Measurements from ENCODE around the gene LACC1. TPM values are rescaled to one million over a fixed set of nuclear protein-coding genes. Genes with fewer than 3 reads are reported as not detected.

LACC1 gene
- total and polyA plus RNA-seq, 10 of the 15 experiments (the other 5 are each of a cell fraction or from before 2014, with no cell fraction given), result 0.03 to 3.7 (median 3.0) TPM

DNA sequence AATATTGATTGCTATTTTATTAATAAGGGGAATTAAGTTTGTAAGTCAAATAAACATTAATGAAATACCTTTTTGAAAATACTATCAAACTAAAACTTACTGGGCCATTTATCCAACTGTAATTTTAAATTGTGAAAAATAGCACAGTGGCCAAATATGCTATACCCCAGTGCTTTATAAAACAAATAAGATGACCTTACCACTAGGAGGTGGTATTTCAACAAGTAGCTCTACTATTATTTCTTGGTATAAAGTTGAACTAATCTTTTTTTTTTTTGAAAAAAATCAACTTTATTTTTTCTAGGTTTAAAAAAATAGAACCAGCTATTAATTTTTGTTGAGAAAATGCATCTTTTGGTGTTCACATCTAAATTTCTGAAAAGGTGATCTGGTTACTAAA lies 14.7 kb downstream of the LACC1 start:
- RAD21 ChIA-PET (ENCODE audit: unreplicated experiment), result no interaction called here
- ATAC-seq, result no peak
- CTCF ChIA-PET, result no interaction called here
- no peak for TF ChIP-seq POLR2A (IDR thresholded peaks at IDR 0.05; ENCODE audit: low read depth, low read length)
- TF ChIP-seq ZNF207 (IDR thresholded peaks at IDR 0.05; ENCODE audit: borderline replicate concordance), result no peak
- TF ChIP-seq, protein P1, sequence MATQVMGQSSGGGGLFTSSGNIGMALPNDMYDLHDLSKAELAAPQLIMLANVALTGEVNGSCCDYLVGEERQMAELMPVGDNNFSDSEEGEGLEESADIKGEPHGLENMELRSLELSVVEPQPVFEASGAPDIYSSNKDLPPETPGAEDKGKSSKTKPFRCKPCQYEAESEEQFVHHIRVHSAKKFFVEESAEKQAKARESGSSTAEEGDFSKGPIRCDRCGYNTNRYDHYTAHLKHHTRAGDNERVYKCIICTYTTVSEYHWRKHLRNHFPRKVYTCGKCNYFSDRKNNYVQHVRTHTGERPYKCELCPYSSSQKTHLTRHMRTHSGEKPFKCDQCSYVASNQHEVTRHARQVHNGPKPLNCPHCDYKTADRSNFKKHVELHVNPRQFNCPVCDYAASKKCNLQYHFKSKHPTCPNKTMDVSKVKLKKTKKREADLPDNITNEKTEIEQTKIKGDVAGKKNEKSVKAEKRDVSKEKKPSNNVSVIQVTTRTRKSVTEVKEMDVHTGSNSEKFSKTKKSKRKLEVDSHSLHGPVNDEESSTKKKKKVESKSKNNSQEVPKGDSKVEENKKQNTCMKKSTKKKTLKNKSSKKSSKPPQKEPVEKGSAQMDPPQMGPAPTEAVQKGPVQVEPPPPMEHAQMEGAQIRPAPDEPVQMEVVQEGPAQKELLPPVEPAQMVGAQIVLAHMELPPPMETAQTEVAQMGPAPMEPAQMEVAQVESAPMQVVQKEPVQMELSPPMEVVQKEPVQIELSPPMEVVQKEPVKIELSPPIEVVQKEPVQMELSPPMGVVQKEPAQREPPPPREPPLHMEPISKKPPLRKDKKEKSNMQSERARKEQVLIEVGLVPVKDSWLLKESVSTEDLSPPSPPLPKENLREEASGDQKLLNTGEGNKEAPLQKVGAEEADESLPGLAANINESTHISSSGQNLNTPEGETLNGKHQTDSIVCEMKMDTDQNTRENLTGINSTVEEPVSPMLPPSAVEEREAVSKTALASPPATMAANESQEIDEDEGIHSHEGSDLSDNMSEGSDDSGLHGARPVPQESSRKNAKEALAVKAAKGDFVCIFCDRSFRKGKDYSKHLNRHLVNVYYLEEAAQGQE (IDR thresholded peaks at IDR 0.05; ENCODE audit: low read depth, low read length), result no peak
- Histone ChIP-seq H3K79me2 (ENCODE audit: control insufficient read depth, insufficient read depth, low read length) (no peaks in the 10 kb centered on the region), H3K27ac (ENCODE audit: control insufficient read depth, insufficient read depth) (no peak overlapping the region), H3K36me3 (ENCODE audit: control insufficient read depth in 2 of 2, insufficient read depth in 2 of 2, low read length in 1 of 2) (no peaks in the 10 kb centered on the region), H3K27me3 (replicated peaks in 1 of 2; ENCODE audit: control insufficient read depth in 2 of 2, insufficient read depth in 2 of 2, low read length in 1 of 2) (no peaks in the 10 kb centered on the region), H3K4me3 (no peak overlapping the region), H3K4me2 (ENCODE audit: control insufficient read depth, insufficient read depth) (no peak overlapping the region), H2AFZ (ENCODE audit: control insufficient read depth, low read depth, low read length) (no peak overlapping the region), H3K4me1 (ENCODE audit: control insufficient read depth, insufficient read depth, low read length) (no peaks in the 10 kb centered on the region), H3K9ac (ENCODE audit: control insufficient read depth, insufficient read depth, low read length) (no peak overlapping the region), H4K20me1 (ENCODE audit: control insufficient read depth, insufficient read depth) (no peaks in the 10 kb centered on the region), H3K9me3 (replicated peaks; ENCODE audit: control insufficient read depth, insufficient read depth, low read length) (no peaks in the 10 kb centered on the region)
- SMC1A ChIA-PET (ENCODE audit: uncharacterized antibody, unreplicated experiment), result no interaction called here
- in situ Hi-C loops (cut with MboI), result no loop called here
- FAIRE-seq, result no peak
- DNase-seq (ENCODE audit: low read depth, low spot score), result no peak
- POLR2A ChIA-PET, result no interaction called here
- intact Hi-C loops (cut with micrococcal nuclease; ENCODE audit: unreplicated experiment), result no loop called here
- no TSS peak for BruUV-seq (replicated peaks)

DNA sequence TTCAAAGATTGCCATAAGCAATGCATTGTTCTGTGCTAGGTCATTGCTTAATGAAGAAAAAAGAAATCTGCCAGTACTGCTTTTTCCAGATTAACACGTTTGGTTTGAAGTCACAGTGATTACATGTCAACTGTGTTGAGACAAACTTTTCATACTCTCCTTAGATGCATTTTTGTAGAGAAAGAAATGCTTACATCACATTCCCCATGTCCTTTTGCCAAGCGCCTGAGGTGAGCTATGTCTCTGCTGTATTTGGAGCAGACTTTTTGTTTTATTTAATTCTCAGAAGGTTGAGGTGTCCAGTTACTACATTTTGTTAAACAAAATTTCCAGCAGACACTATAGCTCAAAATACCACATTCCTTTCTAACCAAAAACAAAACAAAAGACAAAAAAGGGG lies 16.2 kb downstream of the LACC1 start:
- in situ Hi-C loops (cut with MboI) (no loop called here), intact Hi-C loops (cut with micrococcal nuclease; ENCODE audit: unreplicated experiment) (no loop called here)
- FAIRE-seq, result no peak
- no peak for TF ChIP-seq NFYA (IDR thresholded peaks at IDR 0.05; ENCODE audit: borderline replicate concordance, low read depth, low read length)
- no peak for TF ChIP-seq NR2C2 (IDR thresholded peaks at IDR 0.05; ENCODE audit: borderline replicate concordance, control insufficient read depth, insufficient read length, low read depth)
- TF ChIP-seq SMAD1 (IDR thresholded peaks at IDR 0.05; ENCODE audit: low read depth, partially characterized antibody), result no peak
- no peak for TF ChIP-seq CBFB (IDR thresholded peaks at IDR 0.05; ENCODE audit: low read depth)
- no peak for TF ChIP-seq NRF1 (conservative IDR thresholded peaks at IDR 0.05; ENCODE audit: low read depth, low read length)
- TF ChIP-seq, protein P2, sequence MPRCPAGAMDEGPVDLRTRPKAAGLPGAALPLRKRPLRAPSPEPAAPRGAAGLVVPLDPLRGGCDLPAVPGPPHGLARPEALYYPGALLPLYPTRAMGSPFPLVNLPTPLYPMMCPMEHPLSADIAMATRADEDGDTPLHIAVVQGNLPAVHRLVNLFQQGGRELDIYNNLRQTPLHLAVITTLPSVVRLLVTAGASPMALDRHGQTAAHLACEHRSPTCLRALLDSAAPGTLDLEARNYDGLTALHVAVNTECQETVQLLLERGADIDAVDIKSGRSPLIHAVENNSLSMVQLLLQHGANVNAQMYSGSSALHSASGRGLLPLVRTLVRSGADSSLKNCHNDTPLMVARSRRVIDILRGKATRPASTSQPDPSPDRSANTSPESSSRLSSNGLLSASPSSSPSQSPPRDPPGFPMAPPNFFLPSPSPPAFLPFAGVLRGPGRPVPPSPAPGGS (IDR thresholded peaks at IDR 0.05; ENCODE audit: borderline replicate concordance, insufficient read depth, low read depth, low read length, poor library complexity, severe bottlenecking), result no peak
- no peak for TF ChIP-seq IKZF2 (IDR thresholded peaks at IDR 0.05)
- TF ChIP-seq POLR2AphosphoS5 (IDR thresholded peaks at IDR 0.05; ENCODE audit: low read length), result no peak
- Histone ChIP-seq H3K4me1 (ENCODE audit: control insufficient read depth, insufficient read depth, low read length) (no peaks in the 10 kb centered on the region), H3K27me3 (replicated peaks in 1 of 2; ENCODE audit: control insufficient read depth in 2 of 2, insufficient read depth in 2 of 2, low read length in 1 of 2) (no peaks in the 10 kb centered on the region), H3K9ac (ENCODE audit: control insufficient read depth, insufficient read depth, low read length) (no peak overlapping the region), H3K79me2 (ENCODE audit: control insufficient read depth, insufficient read depth, low read length) (no peaks in the 10 kb centered on the region), H4K20me1 (ENCODE audit: control insufficient read depth, insufficient read depth) (no peaks in the 10 kb centered on the region), H3K9me3 (replicated peaks; ENCODE audit: control insufficient read depth, insufficient read depth, low read length) (no peaks in the 10 kb centered on the region), H2AFZ (ENCODE audit: control insufficient read depth, low read depth, low read length) (no peak overlapping the region), H3K36me3 (ENCODE audit: control insufficient read depth in 2 of 2, insufficient read depth in 2 of 2, low read length in 1 of 2) (no peaks in the 10 kb centered on the region), H3K27ac (ENCODE audit: control insufficient read depth, insufficient read depth) (no peak overlapping the region), H3K4me2 (ENCODE audit: control insufficient read depth, insufficient read depth) (no peak overlapping the region), H3K4me3 (no peak overlapping the region)
- ChIA-PET POLR2A (no interaction called here), SMC1A (ENCODE audit: uncharacterized antibody, unreplicated experiment) (no interaction called here), RAD21 (ENCODE audit: unreplicated experiment) (no interaction called here), CTCF (interaction anchor here (0.8 kb wide), 1 partner anchor 21 kb away, joined by 3 read pairs; no protein-coding TSS in a partner anchor)
- no TSS peak for BruUV-seq (replicated peaks)
- no peak for DNase-seq (ENCODE audit: low read depth, low spot score)
- WGBS (ENCODE audit: insufficient coverage, insufficient replicate concordance, low lambda C conversion rate, missing lambda C conversion rate), result 69% methylated on average over 2 of the region's 2 CpGs
- ATAC-seq, result no peak

Data from GM12878 (cell line).